ENCODE results near the gene CRELD2. TPM values are rescaled to one million over a fixed set of nuclear protein-coding genes. Genes with fewer than 3 reads are reported as not detected.

CRELD2 gene
- total and polyA plus RNA-seq, 8 donors, result 37.2 to 61.9 (median 54.1) TPM

DNA sequence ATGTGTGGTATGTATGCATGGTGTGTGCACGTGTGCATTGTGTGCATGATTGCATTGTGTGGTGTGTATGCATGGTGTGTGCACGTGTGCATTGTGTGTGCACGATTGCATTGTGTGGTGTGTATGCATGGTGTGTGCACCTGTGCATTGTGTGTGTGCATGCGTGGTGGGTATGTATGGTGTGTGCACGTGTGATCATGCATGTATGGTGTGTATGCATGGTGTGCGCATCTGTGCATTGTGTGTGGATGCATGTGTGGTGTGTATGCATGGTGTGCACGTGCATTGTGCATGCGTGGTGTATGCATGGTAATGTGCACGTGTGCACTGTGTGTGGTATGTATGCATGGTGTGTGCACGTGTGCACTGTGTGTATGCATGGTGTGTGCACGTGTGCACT, 17.0 kb upstream of the CRELD2 start:
- H3K4me3 ChIP-seq, result no peak overlapping the region

DNA sequence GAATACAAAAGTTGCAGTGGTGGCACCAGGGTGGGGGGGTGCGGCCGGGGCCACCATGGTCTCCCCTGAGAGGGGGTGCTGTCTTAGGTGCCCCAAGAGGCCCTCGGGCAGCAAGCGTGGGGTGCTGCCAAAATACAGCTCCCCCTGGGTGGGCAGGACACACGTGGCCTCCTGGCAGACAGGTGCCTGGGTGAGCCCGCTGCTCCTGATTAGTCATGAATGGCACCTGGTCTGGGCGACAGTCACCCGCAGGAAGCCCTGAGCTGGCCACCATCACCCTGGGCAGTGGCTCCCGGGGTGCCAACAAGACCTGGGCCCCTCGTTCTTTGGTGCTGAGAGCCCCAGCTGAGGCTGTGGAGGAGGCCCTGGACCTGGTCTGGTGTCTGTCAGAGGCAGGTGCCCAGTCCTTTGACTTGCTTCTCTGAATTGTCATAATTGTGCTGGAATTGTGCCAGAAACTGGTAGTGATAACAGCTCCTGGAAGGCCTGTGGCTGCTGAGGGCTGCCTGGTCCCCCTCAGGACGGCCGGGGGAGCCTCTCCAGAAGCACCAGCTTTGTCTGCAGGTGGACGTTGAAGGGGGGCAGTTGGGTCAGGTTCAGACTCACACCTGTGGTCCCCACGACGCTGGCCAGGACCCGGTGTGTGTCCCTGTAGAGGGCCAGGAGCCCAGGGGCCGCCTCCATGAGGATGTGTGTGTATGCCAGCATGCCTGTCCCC, 15.0 kb upstream of the CRELD2 start:
- Histone ChIP-seq H3K4me1 (no peaks in the 10 kb centered on the region), H3K36me3 (peaks cover 0 to 27% (median 14%) of the 10 kb centered on the region in 3 donors), H3K9me3 (no peaks in the 10 kb centered on the region), H3K27me3 (no peaks in the 10 kb centered on the region), H3K4me3 (no peak overlapping the region), H3K27ac (no peak overlapping the region)
- DNase-seq, result peak in 1 of 6 donors; percentile 63
- peak in 1 of 4 donors; percentile 12 for ATAC-seq
- TF ChIP-seq, protein P1, sequence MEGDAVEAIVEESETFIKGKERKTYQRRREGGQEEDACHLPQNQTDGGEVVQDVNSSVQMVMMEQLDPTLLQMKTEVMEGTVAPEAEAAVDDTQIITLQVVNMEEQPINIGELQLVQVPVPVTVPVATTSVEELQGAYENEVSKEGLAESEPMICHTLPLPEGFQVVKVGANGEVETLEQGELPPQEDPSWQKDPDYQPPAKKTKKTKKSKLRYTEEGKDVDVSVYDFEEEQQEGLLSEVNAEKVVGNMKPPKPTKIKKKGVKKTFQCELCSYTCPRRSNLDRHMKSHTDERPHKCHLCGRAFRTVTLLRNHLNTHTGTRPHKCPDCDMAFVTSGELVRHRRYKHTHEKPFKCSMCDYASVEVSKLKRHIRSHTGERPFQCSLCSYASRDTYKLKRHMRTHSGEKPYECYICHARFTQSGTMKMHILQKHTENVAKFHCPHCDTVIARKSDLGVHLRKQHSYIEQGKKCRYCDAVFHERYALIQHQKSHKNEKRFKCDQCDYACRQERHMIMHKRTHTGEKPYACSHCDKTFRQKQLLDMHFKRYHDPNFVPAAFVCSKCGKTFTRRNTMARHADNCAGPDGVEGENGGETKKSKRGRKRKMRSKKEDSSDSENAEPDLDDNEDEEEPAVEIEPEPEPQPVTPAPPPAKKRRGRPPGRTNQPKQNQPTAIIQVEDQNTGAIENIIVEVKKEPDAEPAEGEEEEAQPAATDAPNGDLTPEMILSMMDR (IDR thresholded peaks at IDR 0.05), result no peak
- intact Hi-C loops (cut with DNase I), result no loop called here
- no peak for FAIRE-seq
- WGBS, 2 donors, result 88 to 90% methylated on average over 17 of the region's 17 CpGs

More for the DNA sequence above, 17.0 kb upstream of the CRELD2 start:
- DNase-seq (no peak), ATAC-seq (no peak), FAIRE-seq (no peak)
- Histone ChIP-seq H3K27me3 (no peaks in the 10 kb centered on the region), H3K27ac (no peak overlapping the region), H3K4me1 (no peaks in the 10 kb centered on the region), H3K36me3 (peaks cover 0 to 27% (median 10%) of the 10 kb centered on the region in 3 donors), H3K9me3 (no peaks in the 10 kb centered on the region)
- intact Hi-C loops (cut with DNase I), result no loop called here
- TF ChIP-seq, protein P1 (IDR thresholded peaks at IDR 0.05), result no peak
- 94 to 95% methylated on average over 11 of the region's 11 CpGs for WGBS, 2 donors

DNA sequence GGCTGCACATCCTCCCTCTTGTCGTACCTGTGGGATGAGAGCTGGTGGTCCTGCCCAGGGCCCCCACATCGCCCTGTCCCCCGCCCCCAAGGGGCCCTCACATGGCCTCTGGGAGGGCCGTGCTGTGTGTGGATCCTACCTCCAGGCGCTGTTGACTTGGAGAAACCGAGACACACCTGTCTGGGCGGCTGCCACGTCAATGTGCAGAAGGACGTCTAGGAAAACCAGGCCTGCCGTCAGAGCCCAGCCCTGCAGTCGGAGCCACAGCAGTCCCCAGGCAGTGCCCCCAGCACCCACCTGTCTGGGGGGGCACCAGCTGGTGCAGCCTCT, 14.4 kb upstream of the CRELD2 start:
- intact Hi-C loops (cut with DNase I), result no loop called here
- no peak for FAIRE-seq
- no peak overlapping the region for H3K4me3 ChIP-seq
- no peaks in the 10 kb centered on the region for H3K9me3 ChIP-seq
- no peaks in the 10 kb centered on the region for H3K4me1 ChIP-seq
- no peak overlapping the region for H3K27ac ChIP-seq
- peaks cover 0 to 27% (median 14%) of the 10 kb centered on the region in 3 donors for H3K36me3 ChIP-seq
- H3K27me3 ChIP-seq, result no peaks in the 10 kb centered on the region
- TF ChIP-seq, protein P1 (IDR thresholded peaks at IDR 0.05), result no peak
- 91% methylated on average over 11 of the region's 11 CpGs for WGBS, 2 donors
- peak in 1 of 6 donors; percentile 70 for DNase-seq
- ATAC-seq, result no peak

DNA sequence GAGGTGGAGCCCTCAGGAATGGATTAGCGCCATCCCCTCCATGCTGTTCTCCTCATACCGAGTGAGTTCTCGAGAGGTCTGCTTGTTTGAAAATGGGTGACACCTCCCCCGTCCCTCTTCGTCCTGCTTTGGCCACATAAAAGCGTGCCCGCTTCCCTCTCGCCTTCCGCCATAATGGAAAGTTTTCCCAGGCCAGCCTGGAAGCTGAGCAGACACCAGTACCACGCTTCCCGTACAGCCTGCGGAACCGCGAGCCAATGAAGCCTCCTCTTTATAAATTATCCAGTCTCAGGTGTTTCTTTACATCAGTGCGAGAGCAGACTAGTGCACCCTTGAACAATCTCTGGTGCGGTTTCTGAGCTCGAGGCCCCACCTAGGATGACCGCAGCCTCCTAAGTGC, 13.0 kb upstream of the CRELD2 start:
- intact Hi-C loops (cut with DNase I), result no loop called here
- H3K4me1 ChIP-seq, result no peaks in the 10 kb centered on the region
- 97 to 98% methylated on average over 18 of the region's 18 CpGs for WGBS, 2 donors
- DNase-seq (no peak), FAIRE-seq (no peak), ATAC-seq (no peak)
- H3K9me3 ChIP-seq, result no peaks in the 10 kb centered on the region
- no peak overlapping the region for H3K4me3 ChIP-seq
- no peaks in the 10 kb centered on the region for H3K27me3 ChIP-seq
- peaks cover 0 to 32% (median 14%) of the 10 kb centered on the region in 3 donors for H3K36me3 ChIP-seq
- H3K27ac ChIP-seq, result no peak overlapping the region
- TF ChIP-seq, protein P1 (IDR thresholded peaks at IDR 0.05), result no peak

DNA sequence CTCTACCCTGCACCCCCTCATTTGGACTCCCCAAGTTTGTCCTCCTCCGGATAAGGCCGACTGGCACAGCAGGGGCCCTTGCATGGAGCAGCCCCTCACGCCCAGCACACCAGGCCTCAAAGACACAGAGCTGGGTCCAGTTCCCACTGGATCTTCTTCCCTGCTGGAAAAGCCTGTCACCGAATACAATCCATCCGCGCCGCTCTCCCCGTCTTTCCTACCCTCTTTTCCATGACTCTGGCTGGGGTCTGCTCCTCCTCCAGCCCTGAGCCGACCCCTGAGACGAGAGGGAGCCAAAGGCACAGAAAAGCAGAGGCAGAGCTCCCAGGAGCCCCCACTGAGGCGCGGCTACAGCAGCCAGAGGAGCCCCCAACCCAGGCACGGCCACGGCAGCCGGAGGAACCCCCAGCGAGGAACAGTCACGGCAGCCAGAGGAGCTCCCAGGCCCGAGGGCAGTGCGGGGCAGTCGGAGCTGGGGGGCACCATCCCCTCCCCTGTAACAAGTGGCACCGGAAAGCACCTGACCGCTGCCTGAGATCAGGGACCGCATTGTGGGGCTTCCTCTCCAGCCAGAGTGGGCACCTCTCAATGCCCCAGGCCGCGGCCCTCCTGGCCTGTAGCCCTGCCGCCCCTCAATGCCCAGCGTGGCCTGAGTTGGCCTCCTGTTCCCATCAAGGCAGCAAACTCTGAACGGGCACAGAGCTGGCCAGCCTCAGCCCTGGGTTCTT, 12.2 kb upstream of the CRELD2 start:
- Histone ChIP-seq H3K9me3 (no peaks in the 10 kb centered on the region), H3K27ac (no peak overlapping the region), H3K27me3 (no peaks in the 10 kb centered on the region), H3K36me3 (peaks cover 0 to 32% (median 14%) of the 10 kb centered on the region in 3 donors), H3K4me3 (no peak overlapping the region), H3K4me1 (no peaks in the 10 kb centered on the region)
- intact Hi-C loops (cut with DNase I), result no loop called here
- peak in 3 of 6 donors; percentile 17 to 62 (median 49) for DNase-seq
- FAIRE-seq, result no peak
- WGBS, 2 donors, result 93 to 96% methylated on average over 27 to 28 of the region's 28 CpGs
- TF ChIP-seq, protein P1 (IDR thresholded peaks at IDR 0.05), result no peak
- no peak for ATAC-seq

All from pancreas (tissue), 10 donors.